NCI-H2081 (cell line): ENCODE results near the gene DMRTC1B.
"Not testable (repeated sequence)": the region's sequence is repeated elsewhere in the genome, so short reads cannot be mapped to it uniquely, and the experiment has no call there.

Source experiments
- DNase-seq, 2 experiments: peaks; one replicate each; lab custom pipeline; 2025; lab: John Stamatoyannopoulos, UW

The DMRTC1B gene

GRCh38 chrX:72776653-72777466 lies at the start of gene DMRTC1B:
Gene DMRTC1B (plus strand): TSS chrX:72776890. CDS start chrX:72845136, 68,246 bp downstream.
- not testable (repeated sequence) for DNase-seq

- DNase-seq, result no peak
Measured at GRCh38 chrX:72727846-72728245, 48.8 kb upstream of the DMRTC1B start.

GRCh38 chrX:72733636-72734035 lies 43.1 kb upstream of the DMRTC1B start:
- DNase-seq, result not testable (repeated sequence)

GRCh38 chrX:72735561-72735960 lies 41.1 kb upstream of the DMRTC1B start:
- DNase-seq, result no peak

- DNase-seq, result not testable (repeated sequence)
Measured at GRCh38 chrX:72745546-72745945, 31.1 kb upstream of the DMRTC1B start.

- not testable (repeated sequence) for DNase-seq
Measured at GRCh38 chrX:72748545-72748944, 28.1 kb upstream of the DMRTC1B start.

GRCh38 chrX:72760454-72760853 lies 16.2 kb upstream of the DMRTC1B start:
- not testable (repeated sequence) for DNase-seq

- not testable (repeated sequence) for DNase-seq
Measured at GRCh38 chrX:72777467-72777790, 739 bp downstream of the DMRTC1B start.

GRCh38 chrX:72778146-72778545 lies 1.5 kb downstream of the DMRTC1B start:
- not testable (repeated sequence) for DNase-seq

- not testable (repeated sequence) for DNase-seq
Measured at GRCh38 chrX:72782560-72782959, 5.9 kb downstream of the DMRTC1B start, which contains the start of gene FAM236B. Gene FAM236B (minus strand): TSS chrX:72782660. CDS start chrX:72782560, 100 bp downstream.

- not testable (repeated sequence) for DNase-seq
Measured at GRCh38 chrX:72783365-72783936, 6.8 kb downstream of the DMRTC1B start.

- not testable (repeated sequence) for DNase-seq
Measured at GRCh38 chrX:72783964-72784363, 7.3 kb downstream of the DMRTC1B start.

GRCh38 chrX:72788142-72788541 lies 11.5 kb downstream of the DMRTC1B start:
- DNase-seq, result not testable (repeated sequence)

GRCh38 chrX:72790390-72790789 lies 13.7 kb downstream of the DMRTC1B start:
- DNase-seq, result not testable (repeated sequence)

GRCh38 chrX:72808110-72808509 lies 31.4 kb downstream of the DMRTC1B start, which contains the start of gene FAM236D:
Gene FAM236D (minus strand): TSS chrX:72808210. CDS start chrX:72808110, 100 bp downstream.
- DNase-seq, result not testable (repeated sequence)

GRCh38 chrX:72830701-72831100 lies 54.0 kb downstream of the DMRTC1B start:
- DNase-seq, result not testable (repeated sequence)

GRCh38 chrX:72837532-72837931 lies 60.8 kb downstream of the DMRTC1B start:
- DNase-seq, result not testable (repeated sequence)

- DNase-seq, result not testable (repeated sequence)
Measured at GRCh38 chrX:72882898-72883297, 106.2 kb downstream of the DMRTC1B start.

- DNase-seq, result not testable (repeated sequence)
Measured at GRCh38 chrX:72889740-72890139, 113.0 kb downstream of the DMRTC1B start.
